RWPE2 (cell line): ENCODE measurements around the gene PCDHA6.
"Not testable (repeated sequence)": the region's sequence is repeated elsewhere in the genome, so short reads cannot be mapped to it uniquely, and the experiment has no call there.

Experiments
- ATAC-seq: fragments of 200-7000 bp; cut with Tn5 transposase; 3 replicates; pipeline ENCODE4 v1.9.1; 2021; ENCODE audit warnings: low read depth
- DNase-seq: peaks from one replicate; pipeline ENCODE4 v3.0.0-alpha.2; 2020; ENCODE audit warnings: low spot score
- H3K27ac ChIP-seq: fragments of 450-650 bp; 2 replicates; pipeline ENCODE4 v1.5.1; 2017; ENCODE audit warnings: mild to moderate bottlenecking; ENCODE audit not compliant: poor library complexity, severe bottlenecking
- H3K27me3 ChIP-seq: fragments of 250-450 bp; sonication (Bioruptor Pico); 2 replicates; pipeline ENCODE4 v1.5.1; 2021; ENCODE audit warnings: mild to moderate bottlenecking, moderate library complexity; ENCODE audit not compliant: insufficient read depth, poor library complexity, severe bottlenecking
- H3K36me3 ChIP-seq: fragments of 250-450 bp; sonication (Bioruptor Pico); 2 replicates; pipeline ENCODE4 v1.5.1; 2020; ENCODE audit warnings: low read depth, mild to moderate bottlenecking, moderate library complexity
- H3K4me1 ChIP-seq: fragments of 250-450 bp; sonication (Bioruptor Pico); 2 replicates; pipeline ENCODE4 v1.5.1; 2021; ENCODE audit warnings: mild to moderate bottlenecking, moderate library complexity; ENCODE audit not compliant: insufficient read depth, poor library complexity, severe bottlenecking
- H3K4me3 ChIP-seq: fragments of 250-450 bp; sonication (Bioruptor Pico); 2 replicates; pipeline ENCODE4 v1.5.1; 2021; ENCODE audit warnings: mild to moderate bottlenecking, moderate library complexity; ENCODE audit not compliant: severe bottlenecking
- H3K9me3 ChIP-seq: fragments of 250-450 bp; sonication (Bioruptor Pico); 2 replicates; pipeline ENCODE4 v1.5.1; 2021; ENCODE audit warnings: mild to moderate bottlenecking, moderate library complexity; ENCODE audit not compliant: severe bottlenecking
- TF ChIP-seq, protein P1 (sequence below): fragments of 450-650 bp; IDR thresholded peaks from one replicate; pipeline ENCODE4 v1.5.1; 2017; ENCODE audit warnings: mild to moderate bottlenecking, moderate library complexity; ENCODE audit not compliant: poor library complexity, severe bottlenecking

The PCDHA6 gene

DNA sequence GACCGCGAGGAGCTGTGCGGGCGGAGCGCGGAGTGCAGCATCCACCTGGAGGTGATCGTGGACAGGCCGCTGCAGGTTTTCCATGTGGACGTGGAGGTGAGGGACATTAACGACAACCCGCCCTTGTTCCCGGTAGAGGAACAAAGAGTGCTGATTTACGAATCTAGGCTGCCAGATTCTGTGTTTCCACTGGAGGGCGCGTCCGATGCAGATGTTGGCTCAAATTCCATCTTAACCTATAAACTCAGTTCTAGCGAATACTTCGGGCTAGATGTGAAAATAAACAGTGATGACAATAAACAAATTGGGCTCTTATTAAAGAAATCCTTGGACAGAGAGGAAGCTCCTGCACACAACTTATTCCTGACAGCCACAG lies 590 bp downstream of the PCDHA6 start:
- no peak overlapping the region for H3K27ac ChIP-seq
- H3K9me3 ChIP-seq = peaks cover 3% of the 10 kb centered on the region
- no peaks in the 10 kb centered on the region for H3K36me3 ChIP-seq
- H3K4me3 ChIP-seq = no peak overlapping the region
- TF ChIP-seq, protein P1, sequence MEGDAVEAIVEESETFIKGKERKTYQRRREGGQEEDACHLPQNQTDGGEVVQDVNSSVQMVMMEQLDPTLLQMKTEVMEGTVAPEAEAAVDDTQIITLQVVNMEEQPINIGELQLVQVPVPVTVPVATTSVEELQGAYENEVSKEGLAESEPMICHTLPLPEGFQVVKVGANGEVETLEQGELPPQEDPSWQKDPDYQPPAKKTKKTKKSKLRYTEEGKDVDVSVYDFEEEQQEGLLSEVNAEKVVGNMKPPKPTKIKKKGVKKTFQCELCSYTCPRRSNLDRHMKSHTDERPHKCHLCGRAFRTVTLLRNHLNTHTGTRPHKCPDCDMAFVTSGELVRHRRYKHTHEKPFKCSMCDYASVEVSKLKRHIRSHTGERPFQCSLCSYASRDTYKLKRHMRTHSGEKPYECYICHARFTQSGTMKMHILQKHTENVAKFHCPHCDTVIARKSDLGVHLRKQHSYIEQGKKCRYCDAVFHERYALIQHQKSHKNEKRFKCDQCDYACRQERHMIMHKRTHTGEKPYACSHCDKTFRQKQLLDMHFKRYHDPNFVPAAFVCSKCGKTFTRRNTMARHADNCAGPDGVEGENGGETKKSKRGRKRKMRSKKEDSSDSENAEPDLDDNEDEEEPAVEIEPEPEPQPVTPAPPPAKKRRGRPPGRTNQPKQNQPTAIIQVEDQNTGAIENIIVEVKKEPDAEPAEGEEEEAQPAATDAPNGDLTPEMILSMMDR = peak; percentile 6
- H3K27me3 ChIP-seq = peaks cover 77% of the 10 kb centered on the region
- DNase-seq (no peak), ATAC-seq (no peak)
- no peaks in the 10 kb centered on the region for H3K4me1 ChIP-seq

DNA sequence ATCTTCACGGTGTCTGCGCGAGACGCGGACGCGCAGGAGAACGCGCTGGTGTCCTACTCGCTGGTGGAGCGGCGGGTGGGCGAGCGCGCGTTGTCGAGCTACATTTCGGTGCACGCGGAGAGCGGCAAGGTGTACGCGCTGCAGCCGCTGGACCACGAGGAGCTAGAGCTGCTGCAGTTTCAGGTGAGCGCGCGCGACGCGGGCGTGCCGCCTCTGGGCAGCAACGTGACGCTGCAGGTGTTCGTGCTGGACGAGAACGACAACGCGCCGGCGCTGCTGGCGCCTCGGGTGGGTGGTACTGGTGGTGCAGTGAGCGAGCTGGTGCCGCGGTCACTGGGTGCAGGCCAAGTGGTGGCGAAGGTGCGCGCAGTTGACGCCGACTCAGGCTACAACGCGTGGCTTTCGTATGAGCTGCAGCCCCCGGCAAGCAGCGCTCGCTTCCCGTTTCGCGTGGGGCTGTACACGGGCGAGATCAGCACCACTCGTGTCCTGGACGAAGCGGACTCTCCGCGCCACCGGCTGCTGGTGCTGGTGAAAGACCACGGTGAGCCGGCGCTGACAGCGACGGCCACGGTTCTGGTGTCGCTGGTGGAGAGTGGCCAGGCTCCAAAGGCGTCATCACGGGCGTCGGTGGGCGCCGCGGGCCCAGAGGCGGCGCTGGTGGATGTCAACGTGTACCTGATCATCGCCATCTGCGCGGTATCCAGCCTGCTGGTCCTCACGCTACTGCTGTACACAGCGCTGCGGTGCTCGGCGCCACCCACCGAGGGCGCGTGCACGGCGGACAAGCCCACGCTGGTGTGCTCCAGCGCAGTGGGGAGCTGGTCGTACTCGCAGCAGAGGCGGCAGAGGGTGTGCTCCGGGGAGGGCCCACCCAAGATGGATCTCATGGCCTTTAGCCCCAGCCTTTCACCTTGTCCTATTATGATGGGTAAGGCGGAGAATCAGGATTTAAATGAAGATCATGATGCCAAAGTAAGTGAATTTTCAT lies 2.0 kb downstream of the PCDHA6 start:
- not testable (repeated sequence) for H3K4me3 ChIP-seq, DNase-seq, H3K9me3 ChIP-seq, H3K4me1 ChIP-seq, H3K36me3 ChIP-seq, ATAC-seq, H3K27ac ChIP-seq
- H3K27me3 ChIP-seq = peaks cover 88% of the 10 kb centered on the region

DNA sequence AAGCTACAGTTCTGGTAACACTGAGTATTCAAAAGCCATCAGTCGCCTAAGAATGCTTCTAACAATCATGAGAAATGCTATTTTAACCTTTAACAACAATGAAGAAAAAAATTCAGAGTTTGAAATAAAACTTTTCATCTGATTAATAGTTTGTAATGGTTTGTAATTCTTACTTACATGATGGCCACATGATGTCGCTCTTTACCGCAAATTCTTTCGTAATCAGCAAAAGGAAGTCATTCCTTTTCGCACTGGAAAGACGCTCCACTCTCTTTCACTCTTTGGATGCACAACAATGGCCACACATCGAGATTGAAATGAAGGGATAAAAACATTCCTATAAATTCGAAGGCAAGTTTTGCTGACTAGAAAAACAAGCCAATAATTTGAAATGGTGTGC lies 6.2 kb downstream of the PCDHA6 start, which contains the start of gene PCDHA7:
TSS of gene PCDHA7 (plus strand) at position 277 of the 400 bp plus-strand sequence. CDS start at position 392, 115 bp downstream.
- Histone ChIP-seq H3K27me3 (peaks cover 89% of the 10 kb centered on the region), H3K4me3 (peak within 1 kb of the TSS; percentile 10), H3K4me1 (no peaks in the 10 kb centered on the region), H3K9me3 (no peaks in the 10 kb centered on the region), H3K36me3 (no peaks in the 10 kb centered on the region), H3K27ac (no peak within 1 kb of the TSS)
- TF ChIP-seq, protein P1 = peak; percentile 59
- no peak for DNase-seq
- ATAC-seq = no peak

DNA sequence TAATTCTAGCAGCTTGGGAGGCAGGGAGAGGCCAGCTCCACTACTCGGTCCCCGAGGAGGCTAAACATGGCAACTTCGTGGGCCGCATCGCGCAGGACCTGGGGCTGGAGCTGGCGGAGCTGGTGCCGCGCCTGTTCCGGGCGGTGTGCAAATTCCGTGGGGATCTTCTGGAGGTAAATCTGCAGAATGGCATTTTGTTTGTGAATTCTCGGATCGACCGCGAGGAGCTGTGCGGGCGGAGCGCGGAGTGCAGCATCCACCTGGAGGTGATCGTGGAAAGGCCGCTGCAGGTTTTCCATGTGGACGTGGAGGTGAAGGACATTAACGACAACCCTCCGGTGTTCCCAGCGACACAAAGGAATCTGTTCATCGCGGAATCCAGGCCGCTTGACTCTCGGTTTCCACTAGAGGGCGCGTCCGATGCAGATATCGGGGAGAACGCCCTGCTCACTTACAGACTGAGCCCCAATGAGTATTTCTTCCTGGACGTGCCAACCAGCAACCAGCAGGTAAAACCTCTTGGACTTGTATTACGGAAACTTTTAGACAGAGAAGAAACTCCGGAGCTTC lies 6.8 kb downstream of the PCDHA6 start:
- DNase-seq, H3K9me3 ChIP-seq: not testable (repeated sequence)

More for the DNA sequence above, 6.8 kb downstream of the PCDHA6 start:
- not testable (repeated sequence) for H3K36me3 ChIP-seq, H3K4me1 ChIP-seq, ATAC-seq, H3K27ac ChIP-seq
- H3K27me3 ChIP-seq = peaks cover 88% of the 10 kb centered on the region
- TF ChIP-seq, protein P1 = peak; percentile 32
- H3K4me3 ChIP-seq = peak overlapping the region; percentile 10
